Keratinocyte (primary cell): ENCODE results near the gene JAZF1. TPM values are rescaled to one million over a fixed set of nuclear protein-coding genes. Genes with fewer than 3 reads are reported as not detected.

Experiments used
- DNase-seq: peaks from one replicate; pipeline ENCODE4 v3.0.0-alpha.2; 2011; ENCODE audit warnings: low read depth, missing footprints, low spot score
- FAIRE-seq: peaks from 2 replicates; lab custom pipeline; 2011; peaks lifted over from hg19 to GRCh38; lab: Jason Lieb, UNC
- H2AFZ ChIP-seq: 2 replicates; pipeline ENCODE4 v1.6.0; 2012; ENCODE audit warnings: low read length, control low read depth, inconsistent platforms; ENCODE audit not compliant: control insufficient read depth
- H3K27ac ChIP-seq: 2 replicates; pipeline ENCODE4 v1.5.1; 2011; ENCODE audit warnings: low read length; ENCODE audit not compliant: control insufficient read depth, insufficient read depth
- H3K27me3 ChIP-seq: 3 replicates; pipeline ENCODE4 v1.6.0; 2011; ENCODE audit warnings: low read length; ENCODE audit not compliant: control insufficient read depth, insufficient read depth; ENCODE audit errors: extremely low read depth
- H3K36me3 ChIP-seq, 2 experiments: 2 replicates in 1 of 2; 3 replicates in 1 of 2; pipeline ENCODE4 v1.5.1; 2011; ENCODE audit warnings: low read length in 2 of 2, mild to moderate bottlenecking in 1 of 2; ENCODE audit not compliant: control insufficient read depth in 2 of 2, insufficient read depth in 2 of 2; ENCODE audit errors: extremely low read depth in 1 of 2
- H3K4me1 ChIP-seq: 3 replicates; pipeline ENCODE4 v1.5.1; 2011; ENCODE audit warnings: low read length; ENCODE audit not compliant: control insufficient read depth, insufficient read depth; ENCODE audit errors: extremely low read depth
- H3K4me2 ChIP-seq: 3 replicates; pipeline ENCODE4 v1.6.0; 2011; ENCODE audit warnings: low read depth, low read length; ENCODE audit not compliant: control insufficient read depth, insufficient read depth; ENCODE audit errors: extremely low read depth
- H3K4me3 ChIP-seq, 3 experiments: fragments of 200-600 bp in 1 of 3; sonication (generic) in 1 of 3; 2 replicates in 2 of 3; 3 replicates in 1 of 3; pipeline ENCODE4 v1.5.1; 2011 to 2016; ENCODE audit warnings: low read length in 3 of 3, mild to moderate bottlenecking in 3 of 3, control low read depth in 2 of 3, inconsistent platforms in 1 of 3, low read depth in 1 of 3, mixed read lengths in 1 of 3, mixed run types in 1 of 3, moderate library complexity in 1 of 3; ENCODE audit not compliant: control insufficient read depth in 2 of 3, insufficient read depth in 2 of 3; ENCODE audit errors: extremely low read depth in 1 of 3
- H3K79me2 ChIP-seq: 2 replicates; pipeline ENCODE4 v1.6.0; 2012; ENCODE audit warnings: low read length; ENCODE audit not compliant: control insufficient read depth, insufficient read depth
- H3K9ac ChIP-seq: 3 replicates; pipeline ENCODE4 v1.6.0; 2011; ENCODE audit warnings: low read length; ENCODE audit not compliant: control insufficient read depth, insufficient read depth; ENCODE audit errors: extremely low read depth
- H3K9me1 ChIP-seq: 3 replicates; pipeline ENCODE4 v1.6.0; 2011; ENCODE audit warnings: low read length; ENCODE audit not compliant: control insufficient read depth, insufficient read depth; ENCODE audit errors: extremely low read depth
- H3K9me3 ChIP-seq: 2 replicates; pipeline ENCODE4 v1.5.1; 2012; ENCODE audit warnings: low read depth, low read length; ENCODE audit not compliant: control insufficient read depth
- H4K20me1 ChIP-seq: 3 replicates; pipeline ENCODE4 v1.6.0; 2011; ENCODE audit warnings: low read length; ENCODE audit not compliant: control insufficient read depth, insufficient read depth; ENCODE audit errors: extremely low read depth
- EZH2 ChIP-seq: IDR thresholded peaks from one replicate; pipeline ENCODE4 v1.6.1; 2012; ENCODE audit warnings: inconsistent platforms, mild to moderate bottlenecking, low read length, moderate library complexity
- dilution Hi-C: fragments of 300-500 bp; cut with MboI; formaldehyde crosslinking; loops from one replicate; pipeline ENCODE4 v1.7.0; 2020; ENCODE audit warnings: low sequenced_read_pairs; ENCODE audit not compliant: extremely low pct_ligation_motif_present
- polyA plus RNA-seq, 5 experiments: library from polyadenylated mRNA; depleted of rRNA in 3 of 5; stranded (reverse) in 3 of 5; stranded (forward) in 1 of 5; unstranded in 1 of 5; fragments of >200 nt; gene quantifications; 1 replicate in 1 of 5; 2 replicates in 3 of 5; 3 replicates in 1 of 5; pipeline versions ENCODE4 v1.2.1 to v1.2.3, GENCODE V29; 2011 to 2012; ENCODE audit warnings: missing spikeins in 2 of 5, low read depth in 1 of 5, low replicate concordance in 1 of 5
- TF ChIP-seq, protein P1 (sequence below), 3 experiments: IDR thresholded peaks in 1 of 3; conservative IDR thresholded peaks in 1 of 3; optimal IDR thresholded peaks in 1 of 3; 2 replicates in 2 of 3; 3 replicates in 1 of 3; pipeline versions ENCODE3 to v1.5.1; 2011; ENCODE audit warnings: low read length in 3 of 3, mild to moderate bottlenecking in 3 of 3, moderate library complexity in 2 of 3, control low read depth in 1 of 3, inconsistent platforms in 1 of 3; ENCODE audit not compliant: insufficient read depth in 2 of 3; ENCODE audit errors: extremely low read depth in 1 of 3

The JAZF1 gene
- polyA plus RNA-seq, 1 donor (not counting 4 experiments of a cell fraction or from before 2014, with no cell fraction given) = 2.5 TPM

DNA sequence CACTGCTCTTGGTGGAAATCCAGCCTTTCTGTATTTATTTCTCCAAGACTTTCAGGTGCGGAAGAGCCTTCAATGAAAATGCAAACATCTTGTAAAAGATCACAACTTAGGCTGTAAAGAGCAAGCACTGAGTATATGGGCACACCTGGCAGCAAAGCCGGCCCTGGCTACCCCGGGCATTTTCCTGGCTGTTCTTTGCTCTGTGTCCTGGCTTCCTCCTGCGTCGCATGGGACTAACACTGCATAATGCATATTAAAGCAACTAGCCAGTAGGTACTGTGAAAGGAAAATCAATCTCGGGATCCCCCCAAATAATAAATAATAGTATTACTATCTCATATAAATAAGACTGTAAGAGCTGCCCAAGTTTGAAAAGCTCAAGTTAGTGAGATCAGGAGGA is 9.9 kb downstream of the JAZF1 start:
- no peaks in the 10 kb centered on the region for H3K27me3 ChIP-seq
- H3K9ac ChIP-seq = no peak overlapping the region
- H3K27ac ChIP-seq = no peak overlapping the region
- H3K4me3 ChIP-seq = no peak overlapping the region
- H3K9me1 ChIP-seq = no peaks in the 10 kb centered on the region
- no peak overlapping the region for H2AFZ ChIP-seq
- H3K4me1 ChIP-seq = peaks cover 3% of the 10 kb centered on the region
- H3K36me3 ChIP-seq = no peaks in the 10 kb centered on the region
- no peaks in the 10 kb centered on the region for H4K20me1 ChIP-seq
- no peak for TF ChIP-seq EZH2
- TF ChIP-seq, protein P1, sequence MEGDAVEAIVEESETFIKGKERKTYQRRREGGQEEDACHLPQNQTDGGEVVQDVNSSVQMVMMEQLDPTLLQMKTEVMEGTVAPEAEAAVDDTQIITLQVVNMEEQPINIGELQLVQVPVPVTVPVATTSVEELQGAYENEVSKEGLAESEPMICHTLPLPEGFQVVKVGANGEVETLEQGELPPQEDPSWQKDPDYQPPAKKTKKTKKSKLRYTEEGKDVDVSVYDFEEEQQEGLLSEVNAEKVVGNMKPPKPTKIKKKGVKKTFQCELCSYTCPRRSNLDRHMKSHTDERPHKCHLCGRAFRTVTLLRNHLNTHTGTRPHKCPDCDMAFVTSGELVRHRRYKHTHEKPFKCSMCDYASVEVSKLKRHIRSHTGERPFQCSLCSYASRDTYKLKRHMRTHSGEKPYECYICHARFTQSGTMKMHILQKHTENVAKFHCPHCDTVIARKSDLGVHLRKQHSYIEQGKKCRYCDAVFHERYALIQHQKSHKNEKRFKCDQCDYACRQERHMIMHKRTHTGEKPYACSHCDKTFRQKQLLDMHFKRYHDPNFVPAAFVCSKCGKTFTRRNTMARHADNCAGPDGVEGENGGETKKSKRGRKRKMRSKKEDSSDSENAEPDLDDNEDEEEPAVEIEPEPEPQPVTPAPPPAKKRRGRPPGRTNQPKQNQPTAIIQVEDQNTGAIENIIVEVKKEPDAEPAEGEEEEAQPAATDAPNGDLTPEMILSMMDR (optimal IDR thresholded peaks at IDR 0.05 in 1 of 3, IDR thresholded peaks at IDR 0.05 in 1 of 3, conservative IDR thresholded peaks at IDR 0.05 in 1 of 3; ENCODE audit: extremely low read depth in 1 of 3, insufficient read depth in 2 of 3, low read length in 3 of 3) = no peak
- no peak for DNase-seq
- dilution Hi-C loops = no loop called here
- H3K9me3 ChIP-seq = no peaks in the 10 kb centered on the region
- no peak for FAIRE-seq
- no peak overlapping the region for H3K4me2 ChIP-seq
- H3K79me2 ChIP-seq = peaks cover 7% of the 10 kb centered on the region

DNA sequence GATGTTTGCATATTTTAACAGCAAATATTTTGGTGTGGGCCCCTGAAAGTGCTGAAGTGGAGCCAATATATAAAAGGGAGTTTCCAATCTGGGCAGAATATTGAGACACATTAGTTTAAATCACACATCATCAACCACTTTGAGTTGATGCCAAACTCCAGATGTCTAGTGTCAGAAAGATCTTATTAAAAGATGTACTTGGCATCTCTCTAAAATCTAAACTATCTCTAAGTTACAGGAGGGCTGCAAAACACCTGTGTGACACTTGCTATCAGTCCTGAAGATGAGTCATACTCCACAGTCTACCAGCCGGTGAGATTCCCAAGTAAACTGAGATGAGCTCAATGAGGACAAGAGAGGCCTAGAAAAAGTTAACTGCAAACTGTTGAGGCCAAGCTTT is 11.4 kb downstream of the JAZF1 start:
- Histone ChIP-seq H3K9me3 (no peaks in the 10 kb centered on the region), H3K9me1 (no peaks in the 10 kb centered on the region), H2AFZ (no peak overlapping the region), H3K4me3 (no peak overlapping the region), H3K9ac (no peak overlapping the region), H3K27ac (no peak overlapping the region), H4K20me1 (no peaks in the 10 kb centered on the region), H3K79me2 (peaks cover 4% of the 10 kb centered on the region), H3K36me3 (no peaks in the 10 kb centered on the region), H3K27me3 (no peaks in the 10 kb centered on the region), H3K4me1 (peaks cover 3% of the 10 kb centered on the region), H3K4me2 (no peak overlapping the region)
- FAIRE-seq (no peak), DNase-seq (no peak)
- TF ChIP-seq, protein P1 (optimal IDR thresholded peaks at IDR 0.05 in 1 of 3, IDR thresholded peaks at IDR 0.05 in 1 of 3, conservative IDR thresholded peaks at IDR 0.05 in 1 of 3; ENCODE audit: extremely low read depth in 1 of 3, insufficient read depth in 2 of 3, low read length in 3 of 3) = no peak
- dilution Hi-C loops = no loop called here
